ENCODE data around the gene ELOVL6. TPM values are rescaled to one million over a fixed set of nuclear protein-coding genes. Genes with fewer than 3 reads are reported as not detected.

The ELOVL6 gene, protein sequence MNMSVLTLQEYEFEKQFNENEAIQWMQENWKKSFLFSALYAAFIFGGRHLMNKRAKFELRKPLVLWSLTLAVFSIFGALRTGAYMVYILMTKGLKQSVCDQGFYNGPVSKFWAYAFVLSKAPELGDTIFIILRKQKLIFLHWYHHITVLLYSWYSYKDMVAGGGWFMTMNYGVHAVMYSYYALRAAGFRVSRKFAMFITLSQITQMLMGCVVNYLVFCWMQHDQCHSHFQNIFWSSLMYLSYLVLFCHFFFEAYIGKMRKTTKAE
- total RNA-seq (10 to 100 TPM in 1 of 2 donors, 1 to 10 TPM in 1; 8.8 to 43.0 TPM), polyA plus RNA-seq (ENCODE audit: insufficient read length in 6 of 6) (10 to 100 TPM; 11.7 to 14.8 (median 12.5) TPM)
- long read RNA-seq, donor 1, transcript ELOVL6-201 (4 exons, 3,090 nt), result major isoform, 11 of 12 reads
- long read RNA-seq, donor 1, partial matches to known transcripts, result 0 of 12 reads
- long read RNA-seq, donor 1, other reads (novel, unspliced or antisense), result 0 of 12 reads
- long read RNA-seq, donor 2, partial matches to known transcripts, result 0 of 1 reads
- long read RNA-seq, donor 2, other reads (novel, unspliced or antisense), result 0 of 1 reads
- long read RNA-seq, donor 3, partial matches to known transcripts, result 0 of 1 reads
- long read RNA-seq, donor 3, other reads (novel, unspliced or antisense), result 0 of 1 reads
- long read RNA-seq, donor 4, partial matches to known transcripts, result 0 of 1 reads
- long read RNA-seq, donor 4, other reads (novel, unspliced or antisense), result 1 of 1 reads
- long read RNA-seq, donor 5, transcript ELOVL6-201 (4 exons, 3,090 nt), result major isoform, 5 of 5 reads
- long read RNA-seq, donor 5, partial matches to known transcripts, result 0 of 5 reads
- long read RNA-seq, donor 5, other reads (novel, unspliced or antisense), result 0 of 5 reads
- long read RNA-seq, donor 6, partial matches to known transcripts, result 0 of 3 reads
- long read RNA-seq, donor 6, other reads (novel, unspliced or antisense), result 0 of 3 reads
- long read RNA-seq, donor 7, partial matches to known transcripts, result 0 of 1 reads
- long read RNA-seq, donor 7, other reads (novel, unspliced or antisense), result 0 of 1 reads
- long read RNA-seq, donor 8, partial matches to known transcripts, result 0 of 3 reads
- long read RNA-seq, donor 8, other reads (novel, unspliced or antisense), result 0 of 3 reads
- long read RNA-seq, donor 9, result 0 reads
- long read RNA-seq, donor 10, full-length matches to known transcripts, result 3 of 4 reads
- long read RNA-seq, donor 10, partial matches to known transcripts, result 0 of 4 reads
- long read RNA-seq, donor 10, other reads (novel, unspliced or antisense), result 1 of 4 reads
- long read RNA-seq, donor 11, full-length matches to known transcripts, result 13 of 13 reads
- long read RNA-seq, donor 11, partial matches to known transcripts, result 0 of 13 reads
- long read RNA-seq, donor 11, other reads (novel, unspliced or antisense), result 0 of 13 reads
- long read RNA-seq, donor 12, partial matches to known transcripts, result 0 of 3 reads
- long read RNA-seq, donor 12, other reads (novel, unspliced or antisense), result 0 of 3 reads

DNA sequence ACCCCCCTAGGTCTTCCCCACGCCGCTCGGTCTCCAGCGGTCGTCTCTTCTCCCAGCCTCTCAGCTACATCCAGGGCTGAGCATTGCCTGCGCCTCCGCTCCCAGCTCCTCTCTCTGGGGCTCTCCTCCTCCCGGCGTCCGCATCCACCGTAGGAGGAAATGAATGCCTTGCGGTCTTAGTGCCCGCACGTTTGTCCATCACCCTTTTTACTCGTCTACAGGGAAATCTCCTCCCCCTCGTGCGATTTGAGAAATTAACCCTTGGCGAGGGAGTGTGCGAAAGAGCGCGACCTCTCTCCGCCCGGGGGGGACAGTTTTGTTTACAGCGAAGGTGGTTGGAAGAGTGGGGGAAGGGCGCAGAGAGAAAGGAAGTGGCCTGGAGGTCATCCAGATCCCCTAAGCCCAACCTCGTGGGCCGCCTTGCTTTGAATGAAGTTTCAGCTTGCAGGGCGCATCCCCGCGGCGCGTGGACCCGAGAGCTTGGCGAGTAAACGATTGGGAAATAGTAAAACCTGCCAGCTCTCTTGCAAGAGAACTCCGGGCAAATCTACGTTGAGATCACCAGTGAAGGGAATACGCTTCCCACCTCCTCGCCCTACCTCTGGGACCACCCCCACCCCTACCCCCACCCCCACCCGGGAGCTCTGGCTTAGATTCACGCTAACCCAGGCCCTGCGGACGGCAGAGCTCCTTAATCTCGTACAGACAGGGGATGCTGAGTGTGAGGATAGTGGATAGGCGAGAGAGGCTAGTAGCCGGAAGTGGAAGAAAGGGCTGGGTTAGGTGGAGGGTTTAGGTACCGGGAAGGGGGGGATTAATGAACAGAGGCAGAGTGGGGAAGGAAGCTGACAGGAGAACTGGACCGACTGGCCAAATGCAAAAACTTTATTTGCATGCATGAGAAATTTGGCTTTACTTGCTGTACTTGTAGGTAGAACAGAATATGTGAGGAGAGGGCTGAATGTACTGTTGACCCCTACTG lies at the start of gene ELOVL6:
ELOVL6 (minus strand) TSS at position 181 of the 982 bp plus-strand sequence. CDS start 280 bp downstream, outside the sequence.
- intact Hi-C loops (cut with DNase I), result no loop called here
- Histone ChIP-seq H3K27ac (peak within 1 kb of the TSS; percentile 80 to 87), H3K4me1 (peaks cover 10 to 44% of the 10 kb centered on the region in 2 donors), H3K9me3 (no peaks in the 10 kb centered on the region), H3K27me3 (peaks cover 0 to 25% of the 10 kb centered on the region in 2 donors), H3K36me3 (no peaks in the 10 kb centered on the region), H3K4me3 (peak within 1 kb of the TSS; percentile 77 to 82)
- TF ChIP-seq CTCF (IDR thresholded peaks at IDR 0.05), result no peak
- ATAC-seq (peak; percentile 33), DNase-seq (peak; percentile 48 to 83 (median 60))

DNA sequence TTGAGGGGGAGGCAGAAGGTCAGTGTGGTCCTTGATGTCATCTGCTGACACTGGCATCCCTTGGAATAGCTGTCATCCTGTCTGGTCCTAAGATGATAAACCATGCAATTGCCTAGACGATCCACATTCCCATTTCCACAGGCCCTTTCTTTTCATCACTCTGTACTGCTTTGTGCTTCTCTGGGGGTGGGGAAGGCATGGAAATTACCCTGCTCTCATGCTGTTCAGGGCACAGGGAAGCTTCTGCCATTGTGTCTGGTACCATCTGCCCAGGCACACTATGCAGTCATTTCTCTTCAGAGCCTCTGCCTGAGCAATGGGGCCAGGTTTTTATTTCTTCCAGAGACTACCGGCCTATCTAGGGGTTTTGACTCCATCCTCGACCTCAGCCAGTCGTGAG lies 49.7 kb upstream of the ELOVL6 start:
- intact Hi-C loops (cut with DNase I), result no loop called here
- Histone ChIP-seq H3K4me3 (no peak overlapping the region), H3K27me3 (no peaks in the 10 kb centered on the region), H3K9me3 (no peaks in the 10 kb centered on the region), H3K27ac (no peak overlapping the region), H3K36me3 (no peaks in the 10 kb centered on the region), H3K4me1 (no peaks in the 10 kb centered on the region)
- no peak for ATAC-seq
- no peak for TF ChIP-seq CTCF (IDR thresholded peaks at IDR 0.05)
- no peak for DNase-seq

DNA sequence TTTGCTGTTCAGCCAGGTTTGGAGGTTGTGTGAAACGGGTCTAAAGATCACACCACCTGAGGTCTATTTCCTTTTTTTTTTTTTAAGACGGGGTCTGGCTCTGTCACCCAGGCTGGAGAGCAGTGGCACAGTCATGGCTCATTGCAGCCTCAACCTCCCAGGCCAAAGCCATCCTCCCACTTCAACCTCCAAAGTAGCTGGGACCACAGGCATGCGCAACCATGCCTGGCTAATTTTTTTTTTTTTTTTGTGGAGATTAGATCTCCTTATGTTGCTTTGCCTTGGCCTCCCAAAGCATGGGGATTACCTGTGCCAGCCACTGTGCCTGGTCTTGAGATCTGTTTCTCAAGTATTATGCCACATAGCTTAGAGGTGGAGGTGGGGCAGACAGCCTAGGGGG lies 49.2 kb upstream of the ELOVL6 start:
- no peak overlapping the region for H3K4me3 ChIP-seq
- no peaks in the 10 kb centered on the region for H3K4me1 ChIP-seq
- no peaks in the 10 kb centered on the region for H3K36me3 ChIP-seq
- no peak for DNase-seq
- H3K27ac ChIP-seq, result no peak overlapping the region
- intact Hi-C loops (cut with DNase I), result no loop called here
- no peak for TF ChIP-seq CTCF (IDR thresholded peaks at IDR 0.05)
- no peaks in the 10 kb centered on the region for H3K9me3 ChIP-seq
- ATAC-seq, result no peak
- no peaks in the 10 kb centered on the region for H3K27me3 ChIP-seq

GRCh38 chr4:110245577-110245976 lies 47.2 kb upstream of the ELOVL6 start:
- no peak for TF ChIP-seq CTCF (IDR thresholded peaks at IDR 0.05)
- ATAC-seq (no peak), DNase-seq (no peak)
- Histone ChIP-seq H3K27me3 (no peaks in the 10 kb centered on the region), H3K4me3 (no peak overlapping the region), H3K36me3 (no peaks in the 10 kb centered on the region), H3K27ac (no peak overlapping the region), H3K4me1 (no peaks in the 10 kb centered on the region), H3K9me3 (no peaks in the 10 kb centered on the region)
- intact Hi-C loops (cut with DNase I), result no loop called here
